BE2C (cell line): Measurements from ENCODE around the gene DSG4.

ENCODE experiments used
- DNase-seq: peaks from one replicate; pipeline ENCODE4 v3.0.0-alpha.2; 2020
- H3K27me3 ChIP-seq: fragments of 250-450 bp; sonication (Bioruptor Pico); 2 replicates; pipeline ENCODE4 v1.5.1; 2020; ENCODE audit warnings: mild to moderate bottlenecking
- H3K36me3 ChIP-seq: fragments of 250-450 bp; sonication (Bioruptor Pico); 2 replicates; pipeline ENCODE4 v1.5.1; 2020; ENCODE audit warnings: mild to moderate bottlenecking
- H3K4me1 ChIP-seq: fragments of 250-450 bp; sonication (Bioruptor Pico); 2 replicates; pipeline ENCODE4 v1.5.1; 2020
- H3K4me3 ChIP-seq: 2 replicates; pipeline ENCODE4 v1.5.1; 2011; ENCODE audit warnings: low read depth, low read length
- H3K9me3 ChIP-seq: fragments of 250-450 bp; sonication (Bioruptor Pico); 2 replicates; pipeline ENCODE4 v1.5.1; 2020
- TF ChIP-seq, protein P1 (sequence below): IDR thresholded peaks from 2 replicates; pipeline ENCODE4 v1.5.1; 2012; ENCODE audit warnings: mild to moderate bottlenecking, low read depth, low read length

DSG4 gene

DNA sequence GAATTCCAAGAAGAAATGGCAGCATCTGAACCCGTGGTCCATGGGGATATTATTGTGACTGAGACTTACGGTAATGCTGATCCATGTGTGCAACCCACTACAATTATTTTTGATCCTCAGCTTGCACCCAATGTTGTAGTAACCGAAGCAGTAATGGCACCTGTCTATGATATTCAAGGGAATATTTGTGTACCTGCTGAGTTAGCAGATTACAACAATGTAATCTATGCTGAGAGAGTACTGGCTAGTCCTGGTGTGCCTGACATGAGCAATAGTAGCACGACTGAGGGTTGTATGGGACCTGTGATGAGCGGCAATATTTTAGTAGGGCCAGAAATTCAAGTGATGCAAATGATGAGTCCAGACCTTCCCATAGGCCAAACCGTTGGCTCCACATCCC lies 36.6 kb downstream of the DSG4 start:
- Histone ChIP-seq H3K36me3 (no peaks in the 10 kb centered on the region), H3K4me1 (no peaks in the 10 kb centered on the region), H3K4me3 (no peak overlapping the region), H3K27me3 (no peaks in the 10 kb centered on the region), H3K9me3 (no peaks in the 10 kb centered on the region)
- TF ChIP-seq, protein P1, sequence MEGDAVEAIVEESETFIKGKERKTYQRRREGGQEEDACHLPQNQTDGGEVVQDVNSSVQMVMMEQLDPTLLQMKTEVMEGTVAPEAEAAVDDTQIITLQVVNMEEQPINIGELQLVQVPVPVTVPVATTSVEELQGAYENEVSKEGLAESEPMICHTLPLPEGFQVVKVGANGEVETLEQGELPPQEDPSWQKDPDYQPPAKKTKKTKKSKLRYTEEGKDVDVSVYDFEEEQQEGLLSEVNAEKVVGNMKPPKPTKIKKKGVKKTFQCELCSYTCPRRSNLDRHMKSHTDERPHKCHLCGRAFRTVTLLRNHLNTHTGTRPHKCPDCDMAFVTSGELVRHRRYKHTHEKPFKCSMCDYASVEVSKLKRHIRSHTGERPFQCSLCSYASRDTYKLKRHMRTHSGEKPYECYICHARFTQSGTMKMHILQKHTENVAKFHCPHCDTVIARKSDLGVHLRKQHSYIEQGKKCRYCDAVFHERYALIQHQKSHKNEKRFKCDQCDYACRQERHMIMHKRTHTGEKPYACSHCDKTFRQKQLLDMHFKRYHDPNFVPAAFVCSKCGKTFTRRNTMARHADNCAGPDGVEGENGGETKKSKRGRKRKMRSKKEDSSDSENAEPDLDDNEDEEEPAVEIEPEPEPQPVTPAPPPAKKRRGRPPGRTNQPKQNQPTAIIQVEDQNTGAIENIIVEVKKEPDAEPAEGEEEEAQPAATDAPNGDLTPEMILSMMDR, result no peak
- DNase-seq, result no peak

DNA sequence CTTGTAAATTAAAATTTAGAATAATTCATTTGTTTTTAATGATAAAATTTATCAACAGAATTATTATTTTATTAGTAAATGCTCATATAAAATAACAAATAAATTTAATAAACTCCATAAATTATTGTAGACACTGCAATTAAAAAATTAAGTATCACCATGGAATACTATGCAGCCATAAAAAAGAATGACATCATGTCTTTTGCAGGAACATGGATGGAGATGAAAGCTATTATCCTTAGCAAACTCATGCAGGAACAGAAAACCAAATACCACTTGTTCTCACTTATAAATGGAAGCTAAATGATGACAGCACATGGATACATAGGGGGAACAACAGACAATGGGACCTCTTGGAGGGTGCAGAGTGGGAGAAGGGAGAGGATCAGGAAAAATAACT lies 41.3 kb downstream of the DSG4 start:
- no peaks in the 10 kb centered on the region for H3K9me3 ChIP-seq
- no peaks in the 10 kb centered on the region for H3K27me3 ChIP-seq
- H3K36me3 ChIP-seq, result no peaks in the 10 kb centered on the region
- H3K4me1 ChIP-seq, result no peaks in the 10 kb centered on the region
- no peak for DNase-seq
- TF ChIP-seq, protein P1, result no peak
- H3K4me3 ChIP-seq, result no peak overlapping the region

DNA sequence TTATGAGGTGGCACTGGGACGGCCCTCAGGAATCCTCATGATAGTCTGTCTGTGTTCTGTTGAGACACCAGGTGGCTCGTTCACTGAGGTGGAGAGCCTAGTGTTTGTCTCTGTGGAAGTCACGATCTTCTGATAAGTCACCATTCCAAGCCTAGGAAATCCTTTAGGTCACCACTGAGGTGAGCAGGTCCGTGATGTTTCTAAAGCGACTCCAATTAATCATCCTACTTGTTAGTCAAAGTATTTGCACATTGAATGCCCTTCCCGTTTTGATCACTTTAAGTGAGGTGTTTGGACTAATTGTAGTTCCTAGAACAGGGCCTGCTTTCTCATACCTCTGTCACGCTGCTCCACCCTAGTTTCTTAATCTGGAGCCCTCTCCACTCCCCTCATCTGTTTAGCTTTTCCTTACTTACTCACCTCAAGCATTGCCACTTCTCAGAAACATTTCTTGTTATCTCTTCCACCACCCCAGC lies 42.9 kb downstream of the DSG4 start:
- DNase-seq, result no peak
- Histone ChIP-seq H3K4me3 (no peak overlapping the region), H3K27me3 (no peaks in the 10 kb centered on the region), H3K36me3 (no peaks in the 10 kb centered on the region), H3K4me1 (no peaks in the 10 kb centered on the region), H3K9me3 (no peaks in the 10 kb centered on the region)
- TF ChIP-seq, protein P1, result no peak

DNA sequence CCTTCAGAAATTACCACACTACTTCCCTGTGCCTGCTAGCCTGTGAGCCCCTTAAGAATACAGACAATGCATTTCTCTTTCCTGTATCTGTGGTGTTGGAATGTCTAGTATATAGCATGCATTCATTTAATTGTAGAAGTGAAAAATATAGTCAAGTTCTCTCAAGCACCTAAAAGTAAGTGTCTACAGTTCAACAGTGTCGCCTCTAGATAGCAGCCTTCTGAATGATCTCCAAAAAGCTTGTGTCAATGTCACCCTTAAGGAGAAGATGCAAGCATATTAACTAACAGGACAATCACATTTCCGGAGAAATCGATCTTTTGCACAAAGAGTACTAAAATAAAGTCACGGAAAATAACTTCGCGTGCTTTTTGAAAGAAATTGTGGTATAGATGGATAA lies 43.5 kb downstream of the DSG4 start:
- Histone ChIP-seq H3K36me3 (no peaks in the 10 kb centered on the region), H3K4me3 (no peak overlapping the region), H3K9me3 (no peaks in the 10 kb centered on the region), H3K27me3 (no peaks in the 10 kb centered on the region), H3K4me1 (no peaks in the 10 kb centered on the region)
- TF ChIP-seq, protein P1, result no peak
- DNase-seq, result no peak

DNA sequence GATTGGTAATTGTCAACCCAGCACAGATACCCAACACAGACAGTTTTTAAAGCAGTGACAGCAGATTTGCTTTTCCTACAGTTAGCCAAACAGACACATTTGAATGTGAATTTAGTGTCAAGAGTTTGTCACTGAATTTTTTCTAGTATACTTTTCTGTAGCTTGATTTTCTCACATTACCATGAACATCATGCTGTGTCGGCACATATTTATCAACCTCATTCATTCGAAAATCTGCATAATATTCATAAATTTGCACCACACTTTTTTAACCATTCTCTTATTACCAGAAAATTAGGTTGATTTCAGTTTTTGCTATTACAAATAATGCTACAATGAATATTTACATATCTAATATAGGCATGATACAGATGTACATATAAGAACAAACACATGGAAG lies 43.9 kb downstream of the DSG4 start:
- H3K9me3 ChIP-seq, result no peaks in the 10 kb centered on the region
- TF ChIP-seq, protein P1, result no peak
- no peak overlapping the region for H3K4me3 ChIP-seq
- H3K4me1 ChIP-seq, result no peaks in the 10 kb centered on the region
- no peak for DNase-seq
- no peaks in the 10 kb centered on the region for H3K27me3 ChIP-seq
- no peaks in the 10 kb centered on the region for H3K36me3 ChIP-seq

DNA sequence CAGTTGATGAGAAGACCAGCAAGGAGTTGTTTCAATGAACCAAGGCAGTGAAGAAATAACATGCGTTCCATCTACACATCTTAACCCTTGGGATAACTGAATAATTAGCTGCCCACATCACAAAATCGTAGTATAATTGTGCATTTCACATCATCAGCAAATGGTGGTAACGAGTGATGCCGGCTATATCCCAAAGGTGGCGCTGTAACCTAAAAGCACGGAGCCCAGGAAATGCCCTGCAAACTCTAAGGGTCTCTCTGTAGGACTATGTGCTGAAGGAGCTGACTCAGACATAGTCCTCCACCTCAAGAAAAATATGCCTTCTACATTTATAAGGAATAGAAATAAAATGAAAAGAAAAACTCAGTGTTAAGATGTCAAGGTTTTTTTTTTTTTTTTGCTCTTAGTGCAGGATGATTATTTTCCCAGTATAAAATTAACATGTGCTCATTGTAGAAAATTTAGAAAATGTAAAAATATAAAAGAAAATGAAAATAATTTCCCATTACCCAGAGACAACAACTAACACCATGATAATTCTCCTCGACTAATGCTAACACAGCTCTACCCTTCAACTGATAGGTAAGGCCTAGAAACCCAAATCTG lies 47.9 kb downstream of the DSG4 start:
- Histone ChIP-seq H3K36me3 (no peaks in the 10 kb centered on the region), H3K4me3 (no peak overlapping the region), H3K4me1 (no peaks in the 10 kb centered on the region), H3K9me3 (no peaks in the 10 kb centered on the region), H3K27me3 (no peaks in the 10 kb centered on the region)
- TF ChIP-seq, protein P1, result peak; percentile 47
- DNase-seq, result no peak
